ENCODE data around the gene ZNF805. TPM values are rescaled to one million over a fixed set of nuclear protein-coding genes. Genes with fewer than 3 reads are reported as not detected.

The ZNF805 gene
- total and polyA plus RNA-seq, 2 of the 13 experiments (the other 11 are each of a cell fraction or from before 2014, with no cell fraction given): 5.1 to 12.8 TPM

GRCh38 chr19:57273014-57273413 is 32.6 kb downstream of the ZNF805 start:
- FAIRE-seq: no peak
- POLR2A ChIA-PET: no interaction called here
- CTCF ChIA-PET (ENCODE audit: low intra/inter-chr PET ratio, low total read pairs): no interaction called here
- Histone ChIP-seq H3K27me3 (ENCODE audit: control insufficient read depth in 1 of 2, insufficient read depth in 2 of 2, low read length in 2 of 2) (no peaks in the 10 kb centered on the region), H2AFZ (ENCODE audit: low read length) (no peak overlapping the region), H3K36me3 (replicated peaks in 1 of 2; ENCODE audit: control insufficient read depth in 1 of 2, insufficient read depth in 2 of 2, low read length in 2 of 2) (0 out of 5 replicates have a peak, but pooled peaks cover 0 to 3% of the 10 kb centered on the region in 2 experiments), H3K79me2 (ENCODE audit: insufficient read depth, low read length) (no peaks in the 10 kb centered on the region), H3K4me3 (replicated peaks in 1 of 3; ENCODE audit: insufficient read depth in 1 of 3, low read depth in 2 of 3, low read length in 3 of 3) (no peak overlapping the region), H3K9ac (ENCODE audit: insufficient read depth, low read depth, low read length) (no peak overlapping the region), H3K9me3 (ENCODE audit: low read length) (no peaks in the 10 kb centered on the region), H3K4me1 (ENCODE audit: insufficient read depth, low read length) (peaks cover 20% of the 10 kb centered on the region), H3K27ac (ENCODE audit: extremely low read length, insufficient read depth, low read length) (no peak overlapping the region), H4K20me1 (ENCODE audit: insufficient read depth, low read length) (no peaks in the 10 kb centered on the region), H3K4me2 (ENCODE audit: low read depth, low read length) (no peak overlapping the region)
- BruUV-seq (replicated peaks): no TSS peak
- DNase-seq (ENCODE audit: low spot score): no peak
- WGBS (ENCODE audit: low lambda C conversion rate): 50% methylated on average over 1 of the region's 1 CpG
- TF ChIP-seq AHDC1 (CRISPR knock-in tag; IDR thresholded peaks at IDR 0.05; ENCODE audit: borderline replicate concordance): no peak
- no peak for TF ChIP-seq SMAD1 (CRISPR knock-in tag; IDR thresholded peaks at IDR 0.05; ENCODE audit: borderline replicate concordance, low read depth)
- TF ChIP-seq MIER2 (CRISPR knock-in tag; IDR thresholded peaks at IDR 0.05): no peak
- no peak for TF ChIP-seq NCOR1 (IDR thresholded peaks at IDR 0.05; ENCODE audit: borderline replicate concordance, low read length)
- ATAC-seq: no peak
- intact Hi-C loops (cut with micrococcal nuclease; ENCODE audit: unreplicated experiment): no loop called here
- in situ Hi-C loops (cut with HindIII; ENCODE audit: extremely low pct_ligation_motif_present, low pct_unique_long_range_greater_than_20kb): no loop called here

All from HepG2 (cell line).